ENCODE results near the gene LRMDA. TPM values are rescaled to one million over a fixed set of nuclear protein-coding genes. Genes with fewer than 3 reads are reported as not detected.

LRMDA gene
- total and polyA plus RNA-seq, 2 of the 13 experiments (the other 11 are each of a cell fraction or from before 2014, with no cell fraction given): 13.4 to 22.0 TPM

- DNase-seq (ENCODE audit: low spot score): no peak
- in situ Hi-C loops (cut with HindIII; ENCODE audit: extremely low pct_ligation_motif_present, low pct_unique_long_range_greater_than_20kb): no loop called here
- H3K36me3 ChIP-seq (replicated peaks in 1 of 2; ENCODE audit: control insufficient read depth in 1 of 2, insufficient read depth in 2 of 2, low read length in 2 of 2): no peaks in the 10 kb centered on the region
- H3K27ac ChIP-seq (ENCODE audit: extremely low read length, insufficient read depth, low read length): no peak overlapping the region
- BruUV-seq (replicated peaks): no TSS peak
- H3K9me3 ChIP-seq (ENCODE audit: low read length): no peaks in the 10 kb centered on the region
- TF ChIP-seq TIGD3 (CRISPR knock-in tag; IDR thresholded peaks at IDR 0.05; ENCODE audit: borderline replicate concordance) (no peak), SRSF1 (optimal IDR thresholded peaks at IDR 0.05; ENCODE audit: low read depth, low read length) (no peak), ZNF205 (CRISPR knock-in tag; IDR thresholded peaks at IDR 0.05) (no peak), ZNF446 (CRISPR knock-in tag; IDR thresholded peaks at IDR 0.05) (no peak), ZNF687 (CRISPR knock-in tag; IDR thresholded peaks at IDR 0.05) (no peak), ZNF251 (CRISPR knock-in tag; IDR thresholded peaks at IDR 0.05) (no peak), ZNF343 (CRISPR knock-in tag; IDR thresholded peaks at IDR 0.05) (no peak), MED13 (CRISPR knock-in tag; IDR thresholded peaks at IDR 0.05) (no peak), ZKSCAN1 (IDR thresholded peaks at IDR 0.05; ENCODE audit: low read length) (no peak), DBP (CRISPR knock-in tag; IDR thresholded peaks at IDR 0.05; ENCODE audit: not compliant biosample characterization) (no peak)
- intact Hi-C loops (cut with micrococcal nuclease; ENCODE audit: unreplicated experiment): no loop called here
- WGBS (ENCODE audit: low lambda C conversion rate): 95% methylated on average over 1 of the region's 1 CpG
- H3K4me2 ChIP-seq (ENCODE audit: low read depth, low read length): no peak overlapping the region
- H3K4me1 ChIP-seq (ENCODE audit: insufficient read depth, low read length): peaks cover 80% of the 10 kb centered on the region
- no peak overlapping the region for H3K4me3 ChIP-seq (replicated peaks in 1 of 3; ENCODE audit: insufficient read depth in 1 of 3, low read depth in 2 of 3, low read length in 3 of 3)
- no peak for FAIRE-seq
- no peaks in the 10 kb centered on the region for H4K20me1 ChIP-seq (ENCODE audit: insufficient read depth, low read length)
- ATAC-seq: no peak
- CTCF ChIA-PET (ENCODE audit: low intra/inter-chr PET ratio, low total read pairs): no interaction called here
- no peak overlapping the region for H2AFZ ChIP-seq (ENCODE audit: low read length)
- no peaks in the 10 kb centered on the region for H3K79me2 ChIP-seq (ENCODE audit: insufficient read depth, low read length)
- no peaks in the 10 kb centered on the region for H3K27me3 ChIP-seq (ENCODE audit: control insufficient read depth in 1 of 2, insufficient read depth in 2 of 2, low read length in 2 of 2)
- no peak overlapping the region for H3K9ac ChIP-seq (ENCODE audit: insufficient read depth, low read depth, low read length)
- POLR2A ChIA-PET: interaction anchor here (1.0 kb wide), 1 partner anchor 245 kb away, joined by 3 read pairs; no protein-coding TSS in a partner anchor
Measured at GRCh38 chr10:75654171-75654771, 222.8 kb downstream of the LRMDA start.

All from HepG2 (cell line).